Measurements from ENCODE around the gene NUP50. TPM values are rescaled to one million over a fixed set of nuclear protein-coding genes. Genes with fewer than 3 reads are reported as not detected.
A peak's percentile ranks its signal among the peaks of the same experiment; 100 is the strongest.

NUP50 gene
- total RNA-seq, 3 donors from 2014 or later: 42.5 to 80.7 (median 65.7) TPM

DNA sequence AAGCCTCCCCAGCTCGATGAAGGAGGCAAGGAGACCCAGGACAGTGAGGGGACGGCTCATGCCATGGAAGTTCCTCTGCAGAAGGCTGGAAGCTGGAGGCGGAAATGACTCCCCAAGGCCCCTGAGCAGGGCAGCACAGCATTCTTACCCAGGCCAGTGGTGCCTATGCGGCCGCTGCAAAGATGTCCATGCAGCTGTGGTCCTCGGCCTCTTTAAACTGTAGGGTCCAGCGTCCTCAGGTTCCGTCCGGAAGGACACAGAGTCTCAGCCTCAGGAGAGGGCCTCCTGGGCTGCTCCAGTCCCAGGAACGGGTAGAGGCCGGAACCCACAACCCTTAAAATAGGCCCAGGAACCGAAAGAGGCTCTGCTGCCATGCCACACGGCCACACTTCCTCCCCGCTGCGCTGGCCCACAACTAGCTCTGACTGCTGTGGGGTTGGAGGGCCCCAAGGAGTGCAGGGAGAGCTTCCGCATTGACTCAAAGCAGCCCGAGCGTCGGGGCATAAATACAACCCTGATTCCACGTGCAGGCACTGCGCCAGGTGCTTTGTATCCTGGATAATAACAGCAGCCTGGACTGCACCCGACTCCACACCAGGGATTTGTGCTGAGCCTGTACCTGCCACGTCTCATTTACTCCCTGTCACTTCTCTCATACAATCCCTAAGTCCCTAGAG lies 71.5 kb downstream of the NUP50 start:
- no peaks in the 10 kb centered on the region for H3K36me3 ChIP-seq (ENCODE audit: low read depth)
- TF ChIP-seq, protein P1, sequence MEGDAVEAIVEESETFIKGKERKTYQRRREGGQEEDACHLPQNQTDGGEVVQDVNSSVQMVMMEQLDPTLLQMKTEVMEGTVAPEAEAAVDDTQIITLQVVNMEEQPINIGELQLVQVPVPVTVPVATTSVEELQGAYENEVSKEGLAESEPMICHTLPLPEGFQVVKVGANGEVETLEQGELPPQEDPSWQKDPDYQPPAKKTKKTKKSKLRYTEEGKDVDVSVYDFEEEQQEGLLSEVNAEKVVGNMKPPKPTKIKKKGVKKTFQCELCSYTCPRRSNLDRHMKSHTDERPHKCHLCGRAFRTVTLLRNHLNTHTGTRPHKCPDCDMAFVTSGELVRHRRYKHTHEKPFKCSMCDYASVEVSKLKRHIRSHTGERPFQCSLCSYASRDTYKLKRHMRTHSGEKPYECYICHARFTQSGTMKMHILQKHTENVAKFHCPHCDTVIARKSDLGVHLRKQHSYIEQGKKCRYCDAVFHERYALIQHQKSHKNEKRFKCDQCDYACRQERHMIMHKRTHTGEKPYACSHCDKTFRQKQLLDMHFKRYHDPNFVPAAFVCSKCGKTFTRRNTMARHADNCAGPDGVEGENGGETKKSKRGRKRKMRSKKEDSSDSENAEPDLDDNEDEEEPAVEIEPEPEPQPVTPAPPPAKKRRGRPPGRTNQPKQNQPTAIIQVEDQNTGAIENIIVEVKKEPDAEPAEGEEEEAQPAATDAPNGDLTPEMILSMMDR (IDR thresholded peaks at IDR 0.05): no peak
- peak in 2 of 3 donors; percentile 44 to 66 for DNase-seq
- intact Hi-C loops (cut with DNase I, micrococcal nuclease): no loop called here
- no peak overlapping the region for H3K4me3 ChIP-seq
- H3K4me1 ChIP-seq (ENCODE audit: low read depth): peaks cover 14% of the 10 kb centered on the region
- ATAC-seq: peak; percentile 45
- H3K9me3 ChIP-seq: no peaks in the 10 kb centered on the region

DNA sequence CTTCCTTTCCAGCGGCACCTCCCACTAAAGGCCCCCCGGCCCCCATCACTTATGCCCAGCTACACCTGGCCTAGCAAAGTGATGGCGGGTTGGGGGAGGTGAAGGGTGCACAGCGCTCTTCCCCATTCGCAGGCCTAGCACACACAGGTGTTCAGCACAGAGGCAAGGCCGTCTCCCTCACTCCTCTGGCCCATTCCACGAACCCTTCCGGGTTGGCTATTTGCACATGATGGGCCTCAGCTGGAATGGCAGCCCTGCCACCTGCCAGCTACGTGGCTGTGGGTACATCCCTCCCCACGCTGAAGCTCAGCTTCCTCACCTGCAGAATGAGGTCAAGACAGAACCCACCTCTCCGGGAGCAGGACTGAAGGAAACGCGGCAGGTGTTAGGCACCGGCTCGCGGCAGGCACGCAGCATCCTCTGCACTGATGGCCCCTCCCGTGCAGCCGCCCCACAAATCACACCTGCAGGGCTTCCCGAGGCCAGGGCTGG lies 72.2 kb downstream of the NUP50 start:
- ATAC-seq: no peak
- TF ChIP-seq, protein P1 (IDR thresholded peaks at IDR 0.05): no peak
- Histone ChIP-seq H3K36me3 (ENCODE audit: low read depth) (no peaks in the 10 kb centered on the region), H3K9me3 (no peaks in the 10 kb centered on the region), H3K4me1 (ENCODE audit: low read depth) (peaks cover 14% of the 10 kb centered on the region), H3K4me3 (no peak overlapping the region)
- no peak for DNase-seq
- intact Hi-C loops (cut with DNase I, micrococcal nuclease): no loop called here

DNA sequence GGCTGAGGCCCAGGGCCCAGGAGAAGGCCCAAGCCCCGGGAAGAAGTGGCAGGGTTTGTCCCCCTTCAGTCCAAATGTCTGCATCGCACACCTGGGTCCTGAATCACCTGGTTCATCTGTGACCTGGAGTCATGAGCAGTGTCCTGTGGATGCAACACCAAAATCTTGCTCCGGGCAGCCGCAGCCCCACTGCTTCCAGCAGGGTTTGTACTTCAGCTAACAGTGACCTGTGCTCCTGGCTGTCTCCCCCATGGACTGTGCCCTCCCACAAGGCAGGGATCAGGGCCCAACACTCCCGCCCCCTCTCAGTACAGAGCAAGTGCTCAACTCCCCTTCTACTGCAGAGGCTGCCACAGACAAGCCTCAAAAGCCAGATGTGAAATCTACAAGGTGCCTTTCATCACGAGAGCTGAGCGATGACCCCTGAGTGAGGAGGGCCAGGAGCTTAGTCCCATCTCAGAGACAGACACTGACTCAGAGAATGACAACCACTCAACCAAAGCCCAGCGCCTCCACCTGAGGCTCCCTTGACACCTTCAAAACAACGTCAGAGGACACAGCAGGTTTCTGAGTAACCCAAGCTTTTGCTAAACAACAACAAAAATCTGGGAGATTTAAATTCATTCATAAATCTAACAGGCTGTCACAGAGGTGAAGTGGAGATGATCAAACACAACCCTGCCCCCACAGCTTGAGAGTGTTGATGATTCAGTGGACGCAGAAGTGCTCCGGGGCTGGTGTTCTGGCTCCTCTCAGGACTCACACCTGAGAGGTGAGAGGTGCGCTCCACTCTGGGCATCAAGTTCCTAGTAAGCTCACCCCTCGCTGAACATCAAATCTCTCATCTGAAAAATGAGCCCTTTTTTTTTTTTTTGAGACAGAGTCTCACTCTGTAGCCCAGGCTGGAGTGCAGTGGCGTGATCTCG lies 73.6 kb downstream of the NUP50 start:
- Histone ChIP-seq H3K9me3 (no peaks in the 10 kb centered on the region), H3K4me1 (ENCODE audit: low read depth) (peaks cover 23% of the 10 kb centered on the region), H3K36me3 (ENCODE audit: low read depth) (no peaks in the 10 kb centered on the region), H3K4me3 (no peak overlapping the region)
- DNase-seq: no peak
- no peak for ATAC-seq
- intact Hi-C loops (cut with DNase I, micrococcal nuclease): no loop called here
- TF ChIP-seq, protein P1 (IDR thresholded peaks at IDR 0.05): no peak

Small RNAs within 50 kb of the gene (microRNA-seq; reads per million reads assigned to microRNA genes)
- 12.8 reads per million, percentile 37 among the genes with 10 or more reads in this experiment for gene MIR1249

Other genes with a start within 250 kb of the NUP50 start
- gene PHF21B, start 153.9 kb upstream of the NUP50 start, total RNA-seq: under 1 TPM in 1 of 3 donors, not detected in 2; 0.41 TPM
- 10 to 100 TPM; 32.7 to 62.4 (median 37.7) TPM for gene KIAA0930, start 77.0 kb downstream of the NUP50 start, total RNA-seq
- under 1 TPM in 1 of 3 donors, not detected in 2; 0.67 TPM for gene UPK3A, start 121.0 kb downstream of the NUP50 start, total RNA-seq
- 10 to 100 TPM; 50.1 to 86.0 (median 55.1) TPM for gene FAM118A, start 146.0 kb downstream of the NUP50 start, total RNA-seq
- not detected for gene SMC1B, start 249.7 kb downstream of the NUP50 start, total RNA-seq
- 1 to 10 TPM in 2 of 3 donors, under 1 TPM in 1; 0.41 to 2.6 (median 1.6) TPM for gene RIBC2, start 249.8 kb downstream of the NUP50 start, total RNA-seq